Adrenal gland (tissue), 5 donors: ENCODE measurements around the gene FPR1.

Experiments used
- POLR2A ChIP-seq, 2 donors: fragments of 450-650 bp; IDR thresholded peaks; one replicate each; pipeline ENCODE4 v1.6.1; 2017; ENCODE audit warnings: antibody characterized with exemption in 2 of 2, mild to moderate bottlenecking in 2 of 2, moderate library complexity in 1 of 2
- TF ChIP-seq, protein P1 (sequence below), 6 experiments: fragments of 450-650 bp in 4 of 6; fragments of 200-600 bp in 2 of 6; sonication (generic) in 1 of 6; IDR thresholded peaks; 1 replicate in 5 of 6; 2 replicates in 1 of 6; pipeline versions ENCODE4 v1.5.1 to v1.8.0; 2016 to 2021; ENCODE audit warnings: antibody characterized with exemption in 6 of 6, mild to moderate bottlenecking in 2 of 6, moderate library complexity in 1 of 6
- donor health status: DM: no; HTN: no; CAD: no.

DNA sequence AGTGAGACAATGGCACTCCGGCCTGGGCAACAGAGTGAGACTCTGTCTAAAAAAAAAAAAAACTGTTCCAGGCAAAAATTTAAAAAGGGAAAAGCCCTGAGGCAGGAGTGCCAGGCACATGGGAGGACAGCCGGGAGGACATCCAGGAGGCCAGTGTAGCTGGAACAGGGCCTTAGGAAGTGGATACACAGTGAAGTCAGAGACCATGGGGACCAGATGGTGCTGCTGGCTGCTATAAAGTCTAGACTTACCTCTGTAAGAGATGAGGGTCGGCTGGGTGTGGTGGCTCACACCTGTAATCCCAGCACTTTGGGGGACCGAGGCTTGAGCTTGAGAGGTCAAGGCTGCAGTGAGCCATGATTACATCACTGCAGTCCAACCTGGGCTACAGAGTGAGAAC lies 42.9 kb downstream of the FPR1 start:
- TF ChIP-seq, protein P1, sequence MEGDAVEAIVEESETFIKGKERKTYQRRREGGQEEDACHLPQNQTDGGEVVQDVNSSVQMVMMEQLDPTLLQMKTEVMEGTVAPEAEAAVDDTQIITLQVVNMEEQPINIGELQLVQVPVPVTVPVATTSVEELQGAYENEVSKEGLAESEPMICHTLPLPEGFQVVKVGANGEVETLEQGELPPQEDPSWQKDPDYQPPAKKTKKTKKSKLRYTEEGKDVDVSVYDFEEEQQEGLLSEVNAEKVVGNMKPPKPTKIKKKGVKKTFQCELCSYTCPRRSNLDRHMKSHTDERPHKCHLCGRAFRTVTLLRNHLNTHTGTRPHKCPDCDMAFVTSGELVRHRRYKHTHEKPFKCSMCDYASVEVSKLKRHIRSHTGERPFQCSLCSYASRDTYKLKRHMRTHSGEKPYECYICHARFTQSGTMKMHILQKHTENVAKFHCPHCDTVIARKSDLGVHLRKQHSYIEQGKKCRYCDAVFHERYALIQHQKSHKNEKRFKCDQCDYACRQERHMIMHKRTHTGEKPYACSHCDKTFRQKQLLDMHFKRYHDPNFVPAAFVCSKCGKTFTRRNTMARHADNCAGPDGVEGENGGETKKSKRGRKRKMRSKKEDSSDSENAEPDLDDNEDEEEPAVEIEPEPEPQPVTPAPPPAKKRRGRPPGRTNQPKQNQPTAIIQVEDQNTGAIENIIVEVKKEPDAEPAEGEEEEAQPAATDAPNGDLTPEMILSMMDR (IDR thresholded peaks at IDR 0.05), result no peak
- no peak for TF ChIP-seq POLR2A (IDR thresholded peaks at IDR 0.05)
